Naive thymus-derived CD4-positive, alpha-beta T cell (primary cell): ENCODE measurements around the gene GRIPAP1. TPM values are rescaled to one million over a fixed set of nuclear protein-coding genes. Genes with fewer than 3 reads are reported as not detected.

Source experiments
- ATAC-seq: fragments of 150-1000 bp; cut with Tn5 transposase; 2 replicates; pipeline ENCODE4 v1.10.0; 2021; ENCODE audit warnings: mild to moderate bottlenecking, moderate library complexity
- CTCF ChIA-PET: fragments of 350-600 bp; sonication (Branson Sonifier 250); formaldehyde crosslinking; loops from one replicate; lab custom pipeline; 2021; ENCODE audit warnings: antibody characterized with exemption; lab: Charles Lee
- POLR2A ChIA-PET: fragments of 350-600 bp; sonication (Branson Sonifier 250); formaldehyde crosslinking; loops from one replicate; lab custom pipeline; 2021; ENCODE audit warnings: antibody characterized with exemption, inconsistent platforms; lab: Charles Lee
- DNase-seq, 9 donors: peaks; one replicate each; pipeline versions ENCODE4 v3.0.0 to v3.0.0-alpha.2; 2020 to 2022; ENCODE audit warnings: mixed read lengths in 1 of 9
- H3K27ac ChIP-seq: one replicate; pipeline ENCODE4 v1.7.0; 2013; ENCODE audit warnings: mild to moderate bottlenecking, low read depth, low read length, moderate library complexity
- H3K27me3 ChIP-seq, 2 donors: one replicate each; pipeline ENCODE4 v1.7.0; 2013; ENCODE audit warnings: low read length in 2 of 2, mild to moderate bottlenecking in 2 of 2, moderate library complexity in 2 of 2; ENCODE audit not compliant: control insufficient read depth in 2 of 2, insufficient read depth in 2 of 2
- H3K36me3 ChIP-seq, 3 experiments: 1 replicate in 2 of 3; 2 replicates in 1 of 3; pipeline ENCODE4 v1.7.0; 2013; ENCODE audit warnings: low read length in 3 of 3, mild to moderate bottlenecking in 3 of 3, moderate library complexity in 1 of 3; ENCODE audit not compliant: insufficient read depth in 3 of 3, control insufficient read depth in 2 of 3
- H3K4me1 ChIP-seq, 2 donors: one replicate each; pipeline ENCODE4 v1.7.0; 2013; ENCODE audit warnings: low read length in 2 of 2, mild to moderate bottlenecking in 2 of 2, moderate library complexity in 1 of 2; ENCODE audit not compliant: control insufficient read depth in 2 of 2, insufficient read depth in 2 of 2
- H3K4me3 ChIP-seq: 2 replicates; pipeline ENCODE4 v1.7.0; 2013; ENCODE audit warnings: mild to moderate bottlenecking, low read length
- H3K9me3 ChIP-seq, 3 experiments: 1 replicate in 2 of 3; 2 replicates in 1 of 3; pipeline ENCODE4 v1.7.0; 2013; ENCODE audit warnings: low read length in 3 of 3; ENCODE audit not compliant: control insufficient read depth in 2 of 3
- H3K27ac Mint-ChIP-seq, 9 donors: one replicate each; pipeline ENCODE4 v1.8.0; 2020 to 2022; ENCODE audit warnings: mixed read lengths in 9 of 9, mild to moderate bottlenecking in 8 of 9, moderate library complexity in 5 of 9, inconsistent platforms in 2 of 9
- H3K27me3 Mint-ChIP-seq, 5 donors: one replicate each; pipeline ENCODE4 v1.8.0; 2021 to 2022; ENCODE audit warnings: mixed read lengths in 5 of 5, mild to moderate bottlenecking in 1 of 5
- H3K36me3 Mint-ChIP-seq, 5 donors: one replicate each; pipeline ENCODE4 v1.8.0; 2020 to 2022; ENCODE audit warnings: mixed read lengths in 5 of 5, mild to moderate bottlenecking in 3 of 5, inconsistent platforms in 1 of 5
- H3K4me1 Mint-ChIP-seq, 7 donors: one replicate each; pipeline ENCODE4 v1.8.0; 2020 to 2022; ENCODE audit warnings: mixed read lengths in 7 of 7, mild to moderate bottlenecking in 3 of 7, inconsistent platforms in 1 of 7
- H3K4me3 Mint-ChIP-seq, 10 donors: one replicate each; pipeline ENCODE4 v1.8.0; 2020 to 2022; ENCODE audit warnings: mild to moderate bottlenecking in 10 of 10, mixed read lengths in 10 of 10, moderate library complexity in 6 of 10, inconsistent platforms in 2 of 10
- H3K9me3 Mint-ChIP-seq, 11 donors: one replicate each; pipeline ENCODE4 v1.8.0; 2020 to 2022; ENCODE audit warnings: mixed read lengths in 11 of 11, mild to moderate bottlenecking in 4 of 11, inconsistent platforms in 1 of 11, moderate library complexity in 1 of 11
- intact Hi-C, 2 donors: fragments of 100-400 bp; cut with micrococcal nuclease; formaldehyde crosslinking; loops; one replicate each; pipeline ENCODE4 v1.15.1; 2023
- polyA plus RNA-seq, 2 donors: library from polyadenylated mRNA; unstranded; fragments of 300-500 nt; fragmentation: Illumina TruSeq; gene quantifications; one replicate each; pipeline ENCODE4 v1.2.3, GENCODE V29; 2021
- total RNA-seq, 6 experiments: library from RNA in 5 of 6; stranded (reverse) in 5 of 6; gene quantifications; 1 replicate in 5 of 6; 2 replicates in 1 of 6; pipeline ENCODE4 v1.2.3 and lab custom pipeline; 2021 to 2026

Gene GRIPAP1
- total and polyA plus RNA-seq, 7 experiments from 2014 or later: 13.6 to 108 (median 103) TPM

DNA sequence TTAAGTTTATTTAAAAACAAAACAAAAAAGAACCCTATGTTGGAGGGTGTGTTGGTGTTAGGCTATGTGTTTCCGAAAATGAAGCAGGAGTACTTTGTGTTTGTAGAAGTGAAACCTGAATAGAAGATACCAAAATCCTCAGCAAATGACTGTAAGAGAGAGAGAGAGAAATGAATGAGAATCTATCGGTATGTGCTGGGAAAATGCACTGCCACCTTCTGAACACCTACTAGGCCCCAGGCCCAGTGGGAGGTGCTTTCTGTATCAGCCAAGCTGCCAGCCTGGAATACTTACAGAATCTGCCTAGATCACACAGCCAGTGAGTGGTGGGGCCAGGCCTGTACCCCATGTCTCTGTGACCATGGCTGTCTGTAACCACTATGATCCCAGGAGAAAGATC is 68.3 kb downstream of the GRIPAP1 start:
- peaks cover 0 to 4% (median 0%) of the 10 kb centered on the region in 11 donors for H3K9me3 Mint-ChIP-seq

DNA sequence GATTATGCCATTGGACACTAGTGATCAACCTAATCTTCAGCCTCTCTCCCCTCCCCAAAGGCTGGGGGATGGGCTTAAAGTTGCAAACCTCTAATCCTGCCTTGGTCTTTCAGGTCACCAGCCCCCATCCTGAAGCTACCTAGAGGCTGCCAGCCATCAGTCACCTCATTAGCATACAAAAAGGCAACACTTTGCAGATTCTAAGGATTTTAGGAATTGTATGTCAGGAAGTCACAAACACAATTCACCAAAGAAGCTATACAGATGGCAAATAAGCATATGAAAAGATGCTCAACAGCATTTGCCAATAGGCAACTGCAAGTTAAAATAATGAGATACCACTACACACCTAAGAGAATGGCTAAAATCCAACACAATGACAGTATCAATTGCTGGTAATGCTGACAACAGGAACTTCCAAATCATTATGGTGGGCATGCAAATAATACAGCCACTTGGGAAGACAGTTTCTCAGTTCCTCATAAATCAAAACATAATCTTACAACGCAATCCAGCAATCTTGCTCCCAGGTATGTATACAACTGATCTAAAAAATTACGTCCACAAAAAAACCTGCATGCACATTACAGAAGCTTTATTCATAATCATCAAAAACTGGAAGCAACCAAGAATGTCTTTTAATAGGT is 74.2 kb downstream of the GRIPAP1 start:
- ChIA-PET CTCF (interaction anchor here (2.7 kb wide), 1 partner anchor 9 kb away, joined by 10 read pairs; no protein-coding TSS in a partner anchor), POLR2A (interaction anchor here (0.5 to 3.4 kb wide), 7 partner anchors 10 to 709 kb away, joined by 3 to 11 read pairs (median 4); partner anchors contain the start of gene PQBP1)
- Mint-ChIP-seq H3K36me3 (peaks cover 4 to 25% (median 11%) of the 10 kb centered on the region in 5 donors), H3K27me3 (no peaks in the 10 kb centered on the region), H3K27ac (peak overlapping the region in 4 of 9 donors; percentile 8 to 66 (median 38)), H3K4me3 (no peak overlapping the region), H3K9me3 (no peaks in the 10 kb centered on the region), H3K4me1 (peaks cover 6 to 50% (median 19%) of the 10 kb centered on the region in 7 donors)
- Histone ChIP-seq H3K27ac (no peak overlapping the region), H3K27me3 (no peaks in the 10 kb centered on the region), H3K4me1 (peaks cover 8 to 23% of the 10 kb centered on the region in 2 donors), H3K36me3 (peaks cover 0 to 42% (median 7%) of the 10 kb centered on the region in 3 experiments), H3K4me3 (no peak overlapping the region), H3K9me3 (no peaks in the 10 kb centered on the region)
- ATAC-seq: no peak
- intact Hi-C loops: no loop called here
- no peak for DNase-seq

More for the DNA sequence above, 68.3 kb downstream of the GRIPAP1 start:
- DNase-seq (no peak), ATAC-seq (no peak)
- Mint-ChIP-seq H3K27ac (peak overlapping the region; percentile 80 to 99 (median 98)), H3K36me3 (peaks cover 0 to 45% (median 29%) of the 10 kb centered on the region in 5 donors), H3K4me3 (peak overlapping the region in 7 of 10 donors; percentile 21 to 96 (median 48)), H3K4me1 (peaks cover 22 to 62% (median 53%) of the 10 kb centered on the region in 7 donors), H3K27me3 (peaks cover 0 to 3% (median 0%) of the 10 kb centered on the region in 5 donors)
- H3K27me3 ChIP-seq: no peaks in the 10 kb centered on the region
- ChIA-PET CTCF (no interaction called here), POLR2A (interaction anchor here (0.6 to 3.7 kb wide), 3 partner anchors 11 to 132 kb away, joined by 3 to 18 read pairs (median 11); no protein-coding TSS in a partner anchor)
- peak overlapping the region; percentile 78 for H3K27ac ChIP-seq
- peaks cover 0 to 15% (median 8%) of the 10 kb centered on the region in 3 experiments for H3K36me3 ChIP-seq
- peaks cover 38 to 47% of the 10 kb centered on the region in 2 donors for H3K4me1 ChIP-seq
- intact Hi-C loops: no loop called here
- no peaks in the 10 kb centered on the region for H3K9me3 ChIP-seq
- no peak overlapping the region for H3K4me3 ChIP-seq

DNA sequence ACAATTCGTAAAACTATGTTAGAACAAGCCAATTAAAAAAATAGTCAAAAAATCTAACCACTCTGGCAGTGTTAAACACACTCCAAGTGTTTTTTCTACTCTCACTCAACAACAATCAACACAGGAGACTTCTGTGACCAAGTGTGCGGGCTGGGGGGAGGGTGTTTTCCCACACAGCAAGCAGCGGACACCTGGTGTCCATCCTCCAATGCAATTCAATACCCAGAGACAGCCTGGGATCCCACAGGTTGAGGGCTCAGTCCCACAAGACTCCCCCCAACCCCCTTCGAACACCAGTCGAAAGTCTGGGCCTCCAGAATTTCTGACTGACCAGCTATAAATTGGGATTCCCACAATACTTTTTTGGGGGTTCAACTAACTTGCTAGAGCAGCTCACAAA is 74.9 kb downstream of the GRIPAP1 start:
- Histone ChIP-seq H3K4me1 (peaks cover 8 to 27% of the 10 kb centered on the region in 2 donors), H3K36me3 (peaks cover 0 to 42% (median 7%) of the 10 kb centered on the region in 3 experiments), H3K27me3 (no peaks in the 10 kb centered on the region), H3K4me3 (no peak overlapping the region), H3K27ac (no peak overlapping the region), H3K9me3 (no peaks in the 10 kb centered on the region)
- POLR2A ChIA-PET: interaction anchor here (0.5 to 3.4 kb wide), 9 partner anchors 9 to 710 kb away, joined by 3 to 11 read pairs (median 4); partner anchors contain the start of gene PQBP1
- no peak for DNase-seq
- no peak for ATAC-seq
- Mint-ChIP-seq H3K4me3 (no peak overlapping the region), H3K27ac (peak overlapping the region in 1 of 9 donors; percentile 62), H3K27me3 (no peaks in the 10 kb centered on the region), H3K4me1 (peaks cover 6 to 56% (median 21%) of the 10 kb centered on the region in 7 donors), H3K9me3 (no peaks in the 10 kb centered on the region), H3K36me3 (peaks cover 4 to 25% (median 10%) of the 10 kb centered on the region in 5 donors)
- intact Hi-C loops: no loop called here
- CTCF ChIA-PET: interaction anchor here (2.7 kb wide), 1 partner anchor 10 kb away, joined by 10 read pairs; no protein-coding TSS in a partner anchor

DNA sequence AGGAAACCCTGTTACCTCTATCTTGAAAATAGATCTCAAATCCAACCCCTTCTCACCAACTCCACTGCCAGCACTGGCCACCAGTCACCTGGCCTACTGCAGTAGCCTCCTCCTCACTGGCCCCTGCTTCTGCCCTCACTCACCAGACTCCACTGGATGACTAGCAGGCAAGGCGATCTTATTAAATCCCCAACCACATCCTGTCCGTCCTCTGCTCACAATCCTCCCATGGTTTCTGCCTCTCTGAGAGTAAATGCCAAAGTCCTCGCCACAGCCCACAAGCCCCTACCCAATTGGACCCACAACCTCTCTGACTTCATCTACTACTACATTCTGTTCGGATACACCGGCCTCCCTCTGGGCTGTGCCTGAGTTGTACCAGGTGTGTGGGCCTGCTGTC is 77.8 kb downstream of the GRIPAP1 start:
- Histone ChIP-seq H3K27me3 (no peaks in the 10 kb centered on the region), H3K9me3 (no peaks in the 10 kb centered on the region), H3K4me3 (no peak overlapping the region), H3K27ac (peak overlapping the region; percentile 41), H3K36me3 (peaks cover 0 to 32% (median 7%) of the 10 kb centered on the region in 3 experiments), H3K4me1 (peaks cover 30 to 46% of the 10 kb centered on the region in 2 donors)
- ChIA-PET CTCF (no interaction called here), POLR2A (interaction anchor here (3.3 to 15.7 kb wide), 2 partner anchors 9 to 17 kb away, joined by 18 to 432 read pairs; no protein-coding TSS in a partner anchor)
- peak overlapping the region in 9 of 10 donors; percentile 3 to 72 (median 38) for H3K4me3 Mint-ChIP-seq
- H3K36me3 Mint-ChIP-seq: peaks cover 4 to 25% (median 7%) of the 10 kb centered on the region in 5 donors
- peak overlapping the region; percentile 38 to 96 (median 88) for H3K27ac Mint-ChIP-seq
- DNase-seq: no peak
- intact Hi-C loops: no loop called here
- H3K4me1 Mint-ChIP-seq: peaks cover 17 to 80% (median 37%) of the 10 kb centered on the region in 7 donors
- H3K9me3 Mint-ChIP-seq: no peaks in the 10 kb centered on the region
- no peak for ATAC-seq
- no peaks in the 10 kb centered on the region for H3K27me3 Mint-ChIP-seq

DNA sequence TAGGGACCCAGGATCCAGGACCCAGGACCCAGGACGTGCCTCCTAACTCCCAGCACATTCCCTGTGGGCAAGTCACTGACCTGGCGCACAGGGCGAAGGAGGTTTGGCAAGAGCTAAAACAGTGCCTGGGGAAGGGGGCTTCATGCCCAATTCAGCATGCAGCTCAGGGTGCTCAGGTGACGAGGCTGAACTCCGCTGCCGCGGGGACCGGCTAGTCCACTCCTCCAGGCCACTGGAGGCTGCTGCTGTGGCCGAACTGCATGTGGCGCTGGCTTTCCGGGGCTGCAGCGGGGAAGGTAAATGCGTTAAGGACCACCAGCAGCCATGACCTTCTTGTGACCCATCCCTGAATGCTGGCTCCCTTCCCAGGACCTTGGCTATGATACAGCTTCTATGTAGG is 78.3 kb downstream of the GRIPAP1 start:
- ATAC-seq (no peak), DNase-seq (no peak)
- H3K27ac ChIP-seq: peak overlapping the region; percentile 41
- CTCF ChIA-PET: no interaction called here
- POLR2A ChIA-PET: interaction anchor here (3.3 to 15.7 kb wide), 2 partner anchors 10 to 18 kb away, joined by 18 to 432 read pairs; no protein-coding TSS in a partner anchor
- no peaks in the 10 kb centered on the region for H3K27me3 Mint-ChIP-seq
- H3K4me1 Mint-ChIP-seq: peaks cover 17 to 83% (median 40%) of the 10 kb centered on the region in 7 donors
- H3K36me3 ChIP-seq: peaks cover 0 to 33% (median 7%) of the 10 kb centered on the region in 3 experiments
- H3K4me1 ChIP-seq: peaks cover 30 to 46% of the 10 kb centered on the region in 2 donors
- intact Hi-C loops: no loop called here
- H3K36me3 Mint-ChIP-seq: peaks cover 4 to 25% (median 7%) of the 10 kb centered on the region in 5 donors
- H3K27ac Mint-ChIP-seq: peak overlapping the region; percentile 38 to 96 (median 88)
- H3K9me3 Mint-ChIP-seq: peaks cover 0 to 2% (median 0%) of the 10 kb centered on the region in 11 donors
- H3K4me3 Mint-ChIP-seq: peak overlapping the region in 5 of 10 donors; percentile 3 to 72 (median 35)
- no peak overlapping the region for H3K4me3 ChIP-seq
- no peaks in the 10 kb centered on the region for H3K27me3 ChIP-seq
- H3K9me3 ChIP-seq: no peaks in the 10 kb centered on the region
